ENCODE data around the gene ARMC8. TPM values are rescaled to one million over a fixed set of nuclear protein-coding genes. Genes with fewer than 3 reads are reported as not detected.

Gene ARMC8
- total RNA-seq, 1 donor from 2014 or later = 82.3 TPM

- peaks cover 50% of the 10 kb centered on the region for H3K36me3 Mint-ChIP-seq (ENCODE audit: low read depth)
- no peak overlapping the region for H3K27ac Mint-ChIP-seq
- DNase-seq (no peak), ATAC-seq (ENCODE audit: low read depth) (no peak)
- H3K27me3 Mint-ChIP-seq = no peaks in the 10 kb centered on the region
- no peaks in the 10 kb centered on the region for H3K9me3 Mint-ChIP-seq
- CTCF ChIA-PET = no interaction called here
- no peak for TF ChIP-seq CTCF (IDR thresholded peaks at IDR 0.05)
- POLR2A ChIA-PET = no interaction called here
- intact Hi-C loops (cut with micrococcal nuclease) = no loop called here
- no peaks in the 10 kb centered on the region for H3K4me1 Mint-ChIP-seq
- no peak overlapping the region for H3K4me3 Mint-ChIP-seq
These were observed 110.0 kb downstream of the ARMC8 start for GRCh38 chr3:138297059-138297607.

DNA sequence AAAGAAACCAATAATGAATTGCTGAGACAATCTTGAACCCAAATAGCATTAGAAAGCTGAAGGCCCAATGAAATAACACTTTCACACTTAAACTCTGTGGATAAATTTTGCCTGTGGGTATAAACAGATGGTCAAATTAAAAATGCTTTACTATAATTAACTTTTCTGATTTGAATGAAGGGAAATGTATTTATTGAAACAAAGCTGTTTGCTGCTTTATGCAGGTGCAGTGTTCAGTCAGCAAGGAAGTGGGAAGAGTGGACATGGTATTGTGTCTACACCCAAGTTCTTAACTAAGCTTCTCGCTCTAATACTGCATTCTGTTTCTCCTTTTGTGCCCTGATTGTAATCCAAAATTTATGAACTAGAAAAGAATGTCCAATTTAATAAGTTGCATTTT lies 110.8 kb downstream of the ARMC8 start:
- Mint-ChIP-seq H3K27ac (no peak overlapping the region), H3K4me1 (no peaks in the 10 kb centered on the region), H3K27me3 (no peaks in the 10 kb centered on the region), H3K4me3 (no peak overlapping the region), H3K9me3 (no peaks in the 10 kb centered on the region), H3K36me3 (ENCODE audit: low read depth) (peaks cover 44% of the 10 kb centered on the region)
- no peak for TF ChIP-seq CTCF (IDR thresholded peaks at IDR 0.05)
- ATAC-seq (ENCODE audit: low read depth) (no peak), DNase-seq (no peak)
- POLR2A ChIA-PET = no interaction called here
- intact Hi-C loops (cut with micrococcal nuclease) = no loop called here
- CTCF ChIA-PET = no interaction called here

- CTCF ChIA-PET = no interaction called here
- ATAC-seq (ENCODE audit: low read depth) (no peak), DNase-seq (no peak)
- Mint-ChIP-seq H3K4me1 (no peaks in the 10 kb centered on the region), H3K4me3 (no peak overlapping the region), H3K27me3 (no peaks in the 10 kb centered on the region), H3K36me3 (ENCODE audit: low read depth) (peaks cover 22% of the 10 kb centered on the region), H3K9me3 (no peaks in the 10 kb centered on the region), H3K27ac (no peak overlapping the region)
- intact Hi-C loops (cut with micrococcal nuclease) = no loop called here
- no peak for TF ChIP-seq CTCF (IDR thresholded peaks at IDR 0.05)
- POLR2A ChIA-PET = no interaction called here
These were observed 113.5 kb downstream of the ARMC8 start for GRCh38 chr3:138300647-138301046.

- ChIA-PET CTCF (no interaction called here), POLR2A (no interaction called here)
- intact Hi-C loops (cut with micrococcal nuclease) = no loop called here
- Mint-ChIP-seq H3K27ac (no peak overlapping the region), H3K36me3 (ENCODE audit: low read depth) (peaks cover 14% of the 10 kb centered on the region), H3K9me3 (peaks cover 16% of the 10 kb centered on the region), H3K4me1 (no peaks in the 10 kb centered on the region), H3K4me3 (no peak overlapping the region), H3K27me3 (peaks cover 5% of the 10 kb centered on the region)
- no peak for TF ChIP-seq CTCF (IDR thresholded peaks at IDR 0.05)
- ATAC-seq (ENCODE audit: low read depth) (no peak), DNase-seq (no peak)
These were observed 116.4 kb downstream of the ARMC8 start for GRCh38 chr3:138303474-138303873.

GRCh38 chr3:138307899-138308298 lies 120.8 kb downstream of the ARMC8 start:
- Mint-ChIP-seq H3K4me3 (no peak overlapping the region), H3K4me1 (no peaks in the 10 kb centered on the region), H3K36me3 (ENCODE audit: low read depth) (peaks cover 15% of the 10 kb centered on the region), H3K27me3 (peaks cover 26% of the 10 kb centered on the region), H3K9me3 (peaks cover 32% of the 10 kb centered on the region), H3K27ac (no peak overlapping the region)
- CTCF ChIA-PET = no interaction called here
- DNase-seq = no peak
- intact Hi-C loops (cut with micrococcal nuclease) = no loop called here
- no peak for TF ChIP-seq CTCF (IDR thresholded peaks at IDR 0.05)
- ATAC-seq (ENCODE audit: low read depth) = no peak
- POLR2A ChIA-PET = no interaction called here
